Activated CD4-positive, alpha-beta T cell treated with anti-CD3 and anti-CD28 coated beads for 24 hours (primary cell): ENCODE measurements around the gene MYO7B.

Experiments
- DNase-seq, 2 donors: peaks; one replicate each; pipeline ENCODE4 v3.0.0-alpha.2; 2020; ENCODE audit warnings: low read depth in 2 of 2

The MYO7B gene

DNA sequence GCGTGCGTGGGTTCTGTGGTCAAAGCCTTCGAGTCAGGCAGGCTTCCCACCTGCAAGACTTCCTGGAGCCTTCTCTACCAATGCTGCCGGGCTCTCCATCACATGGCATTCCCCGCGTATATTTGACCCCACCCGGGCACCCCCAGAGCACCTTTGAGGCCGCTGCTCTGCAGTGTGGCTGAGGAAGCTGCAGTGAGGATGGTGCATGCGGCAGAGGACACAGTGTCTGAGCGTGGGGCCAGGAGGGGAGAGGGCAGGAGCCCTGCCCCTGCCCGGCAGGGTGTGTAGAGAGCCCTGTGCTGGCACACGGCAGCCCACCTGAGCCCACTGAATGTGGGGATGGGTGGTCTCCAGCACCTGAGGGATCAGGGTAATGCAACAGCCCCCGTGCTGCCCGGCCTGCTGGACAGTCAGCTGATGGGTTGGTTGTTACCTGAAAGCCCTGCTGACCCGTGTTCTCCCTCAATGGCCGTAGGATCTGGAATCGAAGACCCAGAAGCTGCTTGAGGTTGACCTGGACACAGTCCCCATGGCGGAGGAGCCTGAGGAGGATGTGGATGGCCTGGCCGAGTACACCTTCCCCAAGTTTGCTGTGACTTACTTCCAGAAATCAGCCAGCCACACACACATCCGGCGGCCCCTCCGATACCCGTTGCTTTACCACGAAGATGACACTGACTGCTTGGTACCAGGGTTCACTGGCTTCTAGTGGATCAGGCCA, 73.7 kb downstream of the MYO7B start:
- no peak for DNase-seq

DNA sequence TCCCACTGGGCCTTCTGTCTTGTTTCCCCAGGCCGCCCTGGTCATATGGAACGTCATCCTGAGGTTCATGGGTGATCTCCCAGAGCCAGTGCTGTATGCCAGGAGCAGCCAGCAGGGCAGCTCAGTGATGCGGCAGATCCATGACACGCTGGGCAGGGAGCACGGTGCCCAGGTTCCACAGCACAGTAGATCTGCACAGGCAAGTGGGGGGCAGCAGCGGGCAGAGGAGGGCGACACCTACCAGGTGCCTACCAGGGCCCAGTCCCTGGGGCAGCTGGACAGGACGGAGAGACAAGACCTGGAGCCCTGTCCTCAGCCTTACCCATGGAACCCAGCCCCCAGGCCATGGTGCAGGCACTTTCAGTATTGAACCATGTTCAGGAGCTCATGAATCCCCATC, 74.3 kb downstream of the MYO7B start:
- no peak for DNase-seq

DNA sequence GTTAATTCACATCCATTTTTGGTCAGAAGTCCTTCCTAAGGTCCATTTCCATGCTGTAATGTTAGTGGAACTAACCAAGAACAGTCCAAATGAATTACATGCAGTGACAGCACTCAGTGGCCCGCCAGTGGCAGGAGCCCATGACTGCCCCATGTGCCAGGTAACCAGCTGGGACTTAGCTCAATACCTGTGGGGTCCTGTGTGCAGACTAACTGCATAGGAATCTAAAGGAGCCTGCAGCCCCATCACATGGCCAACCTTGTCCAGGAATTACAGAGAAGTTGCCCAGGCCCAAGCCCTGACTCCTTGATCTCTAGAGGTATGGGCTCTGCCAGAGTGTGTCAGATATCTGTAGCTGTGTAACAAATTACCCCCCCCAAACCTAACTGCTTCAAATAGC, 75.1 kb downstream of the MYO7B start:
- no peak for DNase-seq

DNA sequence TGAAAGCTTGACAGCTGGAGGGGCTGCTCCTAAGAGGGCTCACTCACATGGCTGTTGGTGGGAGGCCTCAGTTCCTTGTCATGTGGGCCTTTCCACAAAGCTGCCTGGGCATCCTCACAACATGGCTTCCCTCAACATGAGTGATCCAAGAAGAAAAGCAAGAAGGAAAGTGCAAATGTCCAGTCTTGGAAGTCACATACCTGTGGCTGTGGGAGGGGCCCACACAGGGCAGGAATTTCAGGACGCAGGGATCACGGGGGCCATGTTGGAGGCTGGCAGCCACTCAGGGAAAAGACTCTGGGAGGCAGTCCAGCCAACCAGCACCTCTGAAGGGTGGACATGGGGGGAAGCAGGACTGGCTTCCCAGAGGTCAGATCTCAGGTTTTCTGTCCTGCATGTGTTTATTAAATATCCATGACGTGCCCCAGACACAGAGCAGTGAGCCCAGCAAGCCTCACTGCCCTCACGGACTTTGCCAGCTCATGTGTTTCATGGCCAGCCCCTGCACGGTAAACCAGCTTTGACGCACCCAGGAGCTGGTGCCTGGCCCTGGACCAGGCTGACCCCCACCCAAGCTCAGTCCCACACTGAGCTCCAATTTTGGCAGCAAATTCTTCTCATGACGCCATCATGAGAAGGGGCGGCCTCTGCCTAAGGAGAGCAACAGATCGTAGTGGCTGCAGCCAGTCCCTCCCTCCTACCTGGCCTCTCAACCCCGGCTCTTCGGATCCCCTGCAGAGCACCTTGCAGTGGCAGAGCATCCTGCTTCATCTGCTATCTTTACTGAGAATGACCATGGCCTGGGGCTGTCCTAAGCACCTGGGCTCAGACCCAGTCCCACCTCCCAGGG, 75.8 kb downstream of the MYO7B start:
- DNase-seq = no peak

DNA sequence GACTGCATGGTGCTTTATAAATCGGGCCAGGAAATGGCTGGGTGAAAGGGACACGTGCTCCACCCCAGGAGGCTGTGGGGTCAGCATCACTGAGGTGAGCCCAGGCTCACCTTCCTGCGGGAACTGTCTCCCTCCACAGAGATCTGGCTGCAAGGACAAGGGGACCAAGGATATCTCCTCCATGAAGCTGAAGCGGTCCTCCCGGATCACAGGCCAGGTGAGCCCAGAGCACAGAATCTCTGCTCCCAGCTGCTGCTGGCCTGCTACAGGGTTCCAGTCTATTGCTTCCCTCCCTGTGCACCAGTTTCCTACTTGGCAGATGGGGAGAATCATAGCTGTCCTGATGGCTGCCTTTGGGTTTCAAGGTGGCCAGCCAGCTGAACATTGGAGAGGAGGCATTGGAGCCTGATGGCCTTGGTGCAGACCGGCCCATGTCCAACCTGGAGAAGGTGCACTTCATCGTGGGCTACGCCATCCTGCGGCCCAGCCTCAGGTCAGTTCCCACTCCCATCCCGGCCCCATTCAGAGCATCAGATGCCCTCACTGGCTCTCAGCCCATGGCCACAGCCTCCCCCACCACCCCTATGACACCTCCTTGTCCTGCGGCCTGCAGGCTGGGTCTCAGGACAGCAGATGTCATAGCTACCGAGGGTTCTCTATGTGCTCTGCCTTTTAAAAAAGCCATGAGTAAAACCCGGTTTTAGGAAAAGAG, 76.8 kb downstream of the MYO7B start:
- DNase-seq = no peak

DNA sequence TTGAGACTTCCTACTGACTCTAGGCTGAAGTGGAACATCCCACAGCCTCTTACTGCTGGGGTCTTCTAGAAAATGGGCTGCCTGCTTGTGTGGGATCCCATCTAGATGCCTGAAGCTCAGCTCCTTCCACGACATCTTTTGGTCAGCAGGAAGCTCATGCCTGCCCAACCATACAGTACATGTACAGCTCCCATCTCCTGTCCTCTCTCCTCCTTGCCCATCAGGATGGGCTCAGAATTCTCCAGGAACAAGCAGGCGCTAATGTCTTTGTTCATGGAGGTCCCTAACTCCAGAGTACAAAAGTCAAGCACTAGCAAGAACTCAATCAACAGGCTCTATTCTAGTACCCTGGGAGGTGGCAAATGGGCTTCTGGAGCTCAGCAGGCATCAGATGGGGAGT, 78.8 kb downstream of the MYO7B start:
- no peak for DNase-seq

DNA sequence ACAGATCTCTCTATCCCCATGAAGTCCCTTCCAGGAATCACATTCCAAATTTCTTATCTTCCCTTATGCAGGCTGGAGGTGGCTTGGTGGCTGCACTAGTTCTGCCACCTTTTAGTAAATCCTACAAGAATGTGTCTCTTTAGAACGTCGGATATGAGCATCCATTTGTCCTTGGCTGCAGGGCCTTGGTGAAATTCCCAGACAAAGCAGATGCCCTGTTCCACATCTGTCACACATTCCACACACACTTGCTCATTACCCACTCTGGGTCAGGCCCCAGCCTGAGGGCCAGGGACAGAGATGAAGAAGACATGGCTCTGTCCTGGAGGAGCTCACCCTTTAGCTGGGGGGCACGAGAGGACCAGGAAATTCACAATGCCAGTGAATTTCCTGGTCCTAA, 79.2 kb downstream of the MYO7B start:
- no peak for DNase-seq

DNA sequence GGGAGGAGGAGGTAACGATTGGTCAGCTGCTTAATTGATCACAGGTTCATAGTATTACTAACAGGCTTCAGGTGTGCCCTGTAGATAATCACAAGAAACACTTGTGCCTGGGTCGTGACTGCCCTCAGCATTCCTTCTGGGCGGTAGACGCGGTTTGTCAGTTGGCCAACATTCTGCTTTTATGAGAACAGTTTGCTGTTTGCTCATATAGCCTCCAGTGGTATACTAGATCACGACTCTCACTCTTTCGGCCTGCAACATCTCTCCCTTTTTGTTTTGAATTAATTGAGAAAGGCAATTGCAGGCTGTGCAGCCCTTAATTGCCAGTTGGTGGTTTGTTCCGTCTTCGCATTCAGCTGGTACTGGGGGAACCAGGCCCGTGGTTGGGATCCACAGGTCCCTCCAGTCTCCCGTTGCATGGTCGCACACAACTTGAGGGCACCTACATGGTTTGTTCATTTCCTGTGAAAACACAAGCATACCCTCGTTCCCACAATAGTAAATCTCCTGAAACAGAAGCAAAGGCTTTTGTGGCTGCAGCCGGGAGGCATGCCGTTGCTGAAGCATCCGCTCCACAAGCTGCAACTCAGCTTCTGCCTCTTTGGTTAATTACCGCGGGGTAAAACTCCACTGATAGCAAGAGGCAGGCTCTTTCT, 80.2 kb downstream of the MYO7B start:
- DNase-seq = no peak

DNA sequence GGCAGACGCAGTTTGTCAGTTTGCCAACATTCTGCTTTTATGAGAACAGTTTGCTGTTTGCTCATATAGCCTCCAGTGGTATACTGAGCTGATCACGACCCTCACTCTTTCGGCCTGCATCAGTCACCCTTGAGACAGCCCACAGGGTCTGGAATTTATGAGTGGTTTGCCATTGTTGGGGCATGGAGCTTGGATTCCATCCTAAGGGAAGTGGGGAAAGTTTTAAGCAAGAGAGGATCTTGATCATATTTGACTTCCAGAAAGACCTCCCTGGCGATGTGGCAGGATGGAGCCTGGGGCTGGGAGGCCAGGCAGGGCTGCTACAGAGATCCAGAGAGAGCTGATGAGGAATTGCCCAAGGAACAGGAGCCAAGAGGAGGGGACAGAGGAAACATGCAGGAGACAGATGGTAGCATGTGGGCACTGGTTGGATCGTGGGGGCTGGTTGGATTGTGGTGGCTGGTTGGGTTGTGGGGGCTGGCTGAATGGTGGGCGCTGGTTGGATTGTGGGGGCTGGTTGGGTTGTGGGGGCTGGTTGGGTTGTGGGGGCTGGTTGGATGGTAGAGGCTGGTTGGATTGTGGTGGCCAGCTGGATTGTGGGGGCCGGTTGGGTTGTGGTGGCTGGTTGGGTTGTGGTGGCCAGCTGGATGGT, 83.2 kb downstream of the MYO7B start:
- no peak for DNase-seq

DNA sequence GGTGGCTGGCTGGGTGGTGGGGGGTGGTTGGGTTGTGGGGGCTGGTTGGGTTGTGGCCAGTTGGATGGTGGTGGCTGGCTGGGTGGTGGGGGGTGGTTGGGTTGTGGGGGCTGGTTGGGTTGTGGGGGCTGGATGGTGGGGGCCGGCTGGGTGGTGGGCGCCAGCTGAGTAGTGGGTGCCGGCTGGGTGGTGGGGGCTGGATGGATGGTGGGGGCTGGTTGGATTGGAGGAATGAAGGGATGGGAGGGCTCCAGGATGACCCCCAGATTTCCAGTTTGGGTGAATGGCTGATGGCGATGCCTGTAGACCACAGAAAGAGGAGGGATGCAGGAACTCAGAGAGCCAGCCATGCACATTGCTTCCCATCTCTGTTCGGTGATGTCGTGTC, 83.7 kb downstream of the MYO7B start:
- DNase-seq = no peak

DNA sequence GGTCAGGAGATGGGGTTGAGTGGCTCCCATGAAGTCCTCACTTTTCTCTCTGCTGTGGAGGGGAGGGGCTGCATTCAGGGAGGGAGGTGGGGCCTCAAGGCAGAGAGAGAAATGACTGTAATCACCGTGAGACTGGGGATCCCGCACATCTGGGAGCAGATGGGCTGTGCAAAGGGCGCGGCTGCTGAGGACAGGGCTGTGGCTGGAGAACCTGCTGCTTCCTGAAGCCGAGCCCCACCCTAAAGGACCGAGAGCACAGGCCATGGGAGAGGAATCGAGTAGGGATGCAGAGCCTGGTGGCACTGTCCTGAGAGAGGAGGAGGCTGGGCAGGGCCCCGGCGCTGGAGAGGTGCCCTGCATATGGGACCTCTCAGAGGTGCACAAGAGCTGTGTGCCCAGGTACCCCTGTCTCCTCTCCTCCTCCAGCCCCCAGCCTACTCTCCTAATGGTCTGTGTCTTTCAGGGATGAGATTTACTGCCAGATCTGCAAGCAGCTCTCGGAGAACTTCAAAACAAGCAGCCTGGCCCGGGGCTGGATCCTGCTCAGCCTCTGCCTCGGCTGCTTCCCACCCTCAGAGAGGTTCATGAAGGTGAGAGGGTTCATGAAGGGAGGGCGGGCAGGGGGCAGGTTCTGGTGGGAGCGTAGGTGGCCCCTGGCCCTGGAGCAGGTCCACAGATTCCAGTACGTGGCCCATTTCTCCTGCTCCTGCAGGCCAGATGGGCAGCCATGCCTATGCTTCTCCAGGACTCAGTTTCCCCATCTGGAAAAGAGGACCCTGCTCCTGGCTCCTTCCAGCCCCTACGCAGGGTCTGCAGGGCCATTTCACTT, 84.6 kb downstream of the MYO7B start:
- DNase-seq = no peak

DNA sequence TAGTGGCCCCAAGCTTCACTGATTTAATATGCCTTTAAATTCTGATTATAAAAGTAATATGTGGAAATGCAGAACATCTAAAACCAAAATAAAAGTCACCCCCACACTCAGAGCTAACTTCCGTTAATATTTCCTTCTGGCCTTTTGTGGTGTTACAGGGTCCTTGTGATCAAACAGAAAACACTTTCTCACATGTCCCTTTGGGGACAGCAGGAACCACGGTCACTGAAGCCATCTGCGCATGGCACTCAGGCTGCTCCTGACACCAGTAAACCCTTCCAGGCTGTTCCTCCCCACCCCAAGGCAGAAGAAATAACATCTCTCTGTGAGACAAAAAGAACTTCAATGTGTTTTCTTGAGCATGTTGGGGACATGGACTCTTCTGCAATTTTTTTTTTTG, 85.4 kb downstream of the MYO7B start:
- DNase-seq = no peak

DNA sequence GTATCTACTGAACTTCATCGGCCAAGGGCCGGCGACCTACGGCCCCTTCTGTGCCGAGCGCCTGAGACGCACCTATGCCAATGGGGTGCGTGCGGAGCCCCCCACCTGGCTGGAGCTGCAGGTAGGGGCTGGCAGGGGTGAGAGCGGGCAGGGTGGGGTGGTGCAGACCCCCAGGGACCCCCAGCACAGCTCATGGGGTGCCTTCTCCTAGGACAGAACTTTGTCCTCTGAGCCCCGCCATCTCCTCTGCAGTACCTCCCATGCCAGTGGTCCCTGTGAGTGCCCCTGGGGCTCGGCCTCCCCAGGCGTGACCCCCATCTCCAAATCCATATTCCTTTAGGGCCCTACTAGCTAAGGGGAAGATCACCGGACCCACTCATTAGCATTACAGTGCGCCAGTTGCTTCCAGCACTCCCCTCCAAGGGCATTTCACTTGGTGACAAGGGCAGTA, 86.5 kb downstream of the MYO7B start:
- no peak for DNase-seq

DNA sequence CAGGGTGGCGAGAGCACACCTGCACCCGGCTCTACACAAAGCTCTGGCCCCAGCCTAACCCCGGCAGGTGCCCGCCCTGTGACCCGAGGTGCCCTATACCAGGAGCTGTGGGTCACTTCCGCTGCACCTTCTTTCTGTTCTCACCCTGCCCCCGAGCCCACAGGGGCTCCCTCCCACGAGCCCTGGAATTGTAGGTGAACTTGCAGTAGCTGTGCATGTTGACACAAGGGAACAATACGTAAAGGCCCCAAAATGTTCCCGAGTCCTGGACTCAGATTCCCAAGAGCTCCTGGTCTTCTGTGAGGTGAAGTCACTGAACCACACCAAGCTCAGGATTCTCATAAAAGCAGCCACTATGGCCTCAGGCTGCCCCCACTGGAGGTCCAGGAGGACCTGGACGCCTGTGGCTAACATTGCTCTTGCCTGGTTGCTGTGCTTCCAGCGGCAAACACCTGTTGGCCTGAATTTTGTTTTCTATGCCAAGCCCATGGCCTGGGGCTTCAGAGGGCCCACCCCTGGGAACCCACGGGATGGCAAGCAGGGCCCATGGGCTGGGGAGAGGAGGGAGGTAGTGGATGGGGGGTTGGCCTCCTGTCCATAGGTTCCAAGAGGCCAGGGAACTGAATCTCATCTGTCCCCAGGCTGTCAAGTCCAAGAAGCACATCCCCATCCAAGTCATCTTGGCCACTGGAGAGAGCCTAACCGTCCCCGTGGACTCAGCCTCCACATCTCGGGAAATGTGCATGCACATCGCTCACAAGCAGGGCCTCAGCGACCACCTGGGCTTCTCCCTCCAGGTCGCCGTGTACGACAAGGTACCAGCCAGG, 87.3 kb downstream of the MYO7B start:
- DNase-seq = no peak

DNA sequence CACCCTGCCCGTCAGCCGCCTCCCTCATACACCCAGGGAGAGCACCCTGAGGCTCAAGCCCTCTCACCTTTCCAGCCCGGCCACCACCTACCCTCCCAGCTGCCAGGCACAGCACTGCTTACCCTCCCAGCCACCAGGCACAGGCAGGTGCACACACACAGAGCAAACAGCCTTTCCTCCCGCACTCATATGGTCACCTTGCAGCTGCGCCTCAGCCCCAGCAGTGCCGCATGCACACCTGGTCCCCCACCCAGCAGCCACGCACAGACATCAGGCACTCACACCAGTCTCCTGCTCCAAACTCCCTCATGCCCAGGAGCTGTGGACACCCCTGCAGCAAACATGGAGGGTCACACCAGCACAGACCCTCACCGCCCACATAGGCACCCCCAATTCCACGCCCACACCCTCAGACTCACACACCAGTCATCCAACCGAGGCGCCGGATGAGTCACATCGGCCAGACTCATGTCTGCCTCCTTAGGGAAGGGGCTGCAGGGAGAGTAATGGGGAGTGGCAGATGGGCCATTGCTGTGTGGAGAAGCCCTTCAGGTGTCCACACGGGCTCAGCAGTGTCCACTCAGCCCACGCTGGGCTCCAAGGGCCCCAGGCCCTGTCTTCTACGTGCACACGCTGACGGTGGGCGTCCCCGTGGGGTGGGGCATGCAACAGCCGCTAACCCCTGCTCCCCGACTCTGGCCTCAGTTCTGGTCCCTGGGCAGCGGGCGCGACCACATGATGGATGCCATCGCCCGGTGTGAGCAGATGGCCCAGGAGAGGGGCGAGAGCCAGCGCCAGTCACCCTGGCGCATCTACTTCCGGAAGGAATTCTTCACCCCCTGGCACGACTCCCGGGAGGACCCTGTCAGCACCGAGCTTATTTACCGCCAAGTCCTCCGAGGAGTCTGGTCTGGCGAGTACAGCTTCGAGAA, 88.2 kb downstream of the MYO7B start:
- DNase-seq = no peak

DNA sequence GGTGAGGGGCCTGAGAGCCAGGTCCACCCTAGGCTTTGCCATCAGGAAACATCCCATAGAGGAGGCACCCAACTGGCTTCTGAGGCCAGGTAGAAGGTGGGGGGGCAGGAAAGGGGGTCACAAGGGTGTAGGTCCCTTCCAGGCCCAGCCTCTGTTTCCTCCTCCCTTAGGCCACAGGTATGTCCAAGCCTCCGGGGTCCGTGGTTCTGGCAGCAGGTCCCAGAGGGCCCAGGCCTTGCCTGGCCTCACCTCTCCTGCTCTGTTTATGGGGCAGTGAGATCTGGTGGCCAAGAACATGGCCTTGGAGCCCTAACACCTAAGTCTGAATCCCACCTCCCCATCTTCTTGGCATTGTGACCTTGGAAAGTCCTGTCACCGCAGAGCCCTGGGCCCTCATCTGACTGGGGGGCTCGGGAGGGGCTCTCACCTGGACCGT, 88.9 kb downstream of the MYO7B start:
- no peak for DNase-seq

DNA sequence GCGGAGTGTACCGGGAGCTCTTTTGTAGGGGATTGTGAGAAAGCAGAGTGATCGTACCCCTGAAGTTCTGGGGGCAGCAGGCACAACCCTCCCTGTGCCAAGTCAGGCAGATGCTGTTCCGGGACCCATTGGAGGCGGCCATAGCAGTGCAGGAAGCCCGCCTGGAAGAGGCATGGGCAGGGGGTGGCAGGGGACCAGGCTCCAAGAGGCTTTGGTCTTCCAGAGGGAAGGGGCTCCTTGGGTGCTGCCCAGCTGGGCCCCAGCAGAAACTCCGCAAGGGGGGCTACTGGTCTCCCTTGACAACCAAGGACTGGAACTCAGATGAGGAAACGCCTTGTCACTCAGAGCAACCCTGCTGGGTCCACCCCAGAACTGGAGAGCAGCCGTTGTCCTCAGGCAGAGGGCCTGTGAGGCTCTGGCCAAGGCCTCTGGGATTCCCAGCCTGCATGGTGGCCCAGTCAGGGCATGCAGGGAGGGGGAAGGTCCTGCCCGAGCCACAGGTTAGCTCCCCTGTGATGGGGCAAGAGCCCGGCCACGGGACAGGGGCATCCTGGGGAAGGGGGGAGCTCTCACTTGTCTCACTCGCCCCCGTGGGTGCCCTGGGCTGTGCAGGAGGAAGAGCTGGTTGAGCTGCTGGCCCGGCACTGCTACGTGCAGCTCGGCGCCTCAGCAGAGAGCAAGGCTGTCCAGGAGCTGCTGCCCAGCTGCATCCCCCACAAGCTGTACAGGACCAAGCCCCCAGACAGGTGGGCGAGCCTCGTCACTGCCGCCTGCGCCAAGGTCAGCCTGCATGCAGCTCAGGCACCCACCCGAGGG, 89.5 kb downstream of the MYO7B start:
- no peak for DNase-seq

DNA sequence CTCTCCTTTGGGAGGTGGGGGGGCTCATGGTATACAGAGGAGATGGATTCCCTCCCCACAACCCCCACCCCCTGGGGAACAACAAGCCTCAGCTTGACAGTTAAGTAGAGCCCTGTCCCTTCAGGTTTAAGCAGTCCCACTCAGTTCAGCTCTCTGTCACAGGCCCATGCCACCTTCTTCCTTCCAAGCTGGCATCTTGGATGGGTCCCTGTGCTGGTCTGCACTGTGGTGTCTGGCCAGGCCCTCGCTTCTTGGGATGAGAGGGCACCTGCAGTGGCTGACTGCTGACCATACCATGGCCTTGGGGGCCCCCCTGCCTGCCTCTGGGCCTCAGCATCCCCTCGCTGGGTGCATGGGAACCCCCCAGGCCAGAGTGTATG, 90.1 kb downstream of the MYO7B start:
- DNase-seq = no peak
